Thyroid gland (tissue), 4 donors: ENCODE measurements around the gene CCNK. TPM values are rescaled to one million over a fixed set of nuclear protein-coding genes. Genes with fewer than 3 reads are reported as not detected.

ENCODE experiments used
- DNase-seq, 2 donors: peaks; one replicate each; pipeline ENCODE4 v3.0.0-alpha.2; 2019
- H3K27ac ChIP-seq, 3 donors: fragments of 200-600 bp; sonication (generic); 1 replicate in 2 of 3; 2 replicates in 1 of 3; pipeline ENCODE4 v1.5.1; 2016 to 2019; ENCODE audit warnings: mild to moderate bottlenecking in 1 of 3, moderate library complexity in 1 of 3
- H3K27me3 ChIP-seq: fragments of 200-600 bp; sonication (generic); one replicate; pipeline ENCODE4 v1.5.1; 2019
- H3K36me3 ChIP-seq, 2 donors: fragments of 200-600 bp; sonication (generic); one replicate each; pipeline ENCODE4 v1.5.1; 2016 to 2019
- H3K4me1 ChIP-seq, 2 donors: fragments of 200-600 bp; sonication (generic); one replicate each; pipeline ENCODE4 v1.5.1; 2017 to 2019
- H3K4me3 ChIP-seq, 3 donors: fragments of 200-600 bp; sonication (generic); replicated peaks in 1 of 3; 1 replicate in 2 of 3; 2 replicates in 1 of 3; pipeline ENCODE4 v1.5.1; 2016; ENCODE audit warnings: mild to moderate bottlenecking in 1 of 3
- H3K9me3 ChIP-seq: fragments of 200-600 bp; sonication (generic); one replicate; pipeline ENCODE4 v1.5.1; 2017
- POLR2A ChIP-seq, 2 donors: fragments of 450-650 bp; IDR thresholded peaks; one replicate each; pipeline ENCODE4 v1.6.1; 2017; ENCODE audit warnings: antibody characterized with exemption in 2 of 2, mild to moderate bottlenecking in 2 of 2, moderate library complexity in 1 of 2
- WGBS, 2 donors: methylation state at CpG; one replicate each; pipeline ENCODE4 v1.1.5; 2017; 5-methylcytosine and 5-hydroxymethylcytosine counted together
- intact Hi-C: fragments of 100-400 bp; cut with DNase I; formaldehyde crosslinking; loops from one replicate; pipeline ENCODE4 v1.15.1; 2023
- total RNA-seq, 4 donors: library from RNA; depleted of rRNA; stranded (reverse); fragments of >200 nt; gene quantifications; one replicate each; pipeline ENCODE4 v1.2.3, GENCODE V29; 2016
- TF ChIP-seq, protein P1 (sequence below), 6 experiments: fragments of 200-600 bp in 3 of 6; fragments of 450-650 bp in 3 of 6; sonication (generic) in 3 of 6; IDR thresholded peaks; one replicate each; pipeline ENCODE4 v1.5.1; 2016 to 2019; ENCODE audit warnings: antibody characterized with exemption in 6 of 6, mild to moderate bottlenecking in 2 of 6, inconsistent platforms in 1 of 6, moderate library complexity in 1 of 6

The CCNK gene
- total RNA-seq, 4 donors from 2014 or later, result 14.4 to 36.9 (median 24.4) TPM

DNA sequence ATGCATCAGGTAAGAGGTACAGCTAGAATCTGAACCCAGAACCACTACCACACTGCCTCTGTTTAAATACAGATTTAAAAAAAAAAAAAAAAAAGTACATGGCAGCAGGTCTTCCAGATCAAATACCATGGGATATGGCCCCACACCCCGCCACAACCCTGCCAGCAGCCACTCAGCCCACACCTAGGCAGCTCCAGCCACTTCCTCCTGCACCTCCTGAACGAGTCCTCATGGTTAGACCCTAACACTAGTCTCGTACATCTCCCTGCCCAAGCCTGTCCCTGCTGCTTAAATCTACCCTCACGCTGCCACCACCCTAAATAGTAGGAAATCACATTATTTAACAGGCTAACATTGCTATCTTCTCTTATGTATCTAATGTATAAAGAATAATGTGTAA, 13.1 kb upstream of the CCNK start:
- Histone ChIP-seq H3K27me3 (no peaks in the 10 kb centered on the region), H3K36me3 (peaks cover 8 to 10% of the 10 kb centered on the region in 2 donors), H3K4me3 (no peak overlapping the region), H3K9me3 (no peaks in the 10 kb centered on the region), H3K4me1 (peaks cover 13 to 14% of the 10 kb centered on the region in 2 donors), H3K27ac (no peak overlapping the region)
- TF ChIP-seq, protein P1, sequence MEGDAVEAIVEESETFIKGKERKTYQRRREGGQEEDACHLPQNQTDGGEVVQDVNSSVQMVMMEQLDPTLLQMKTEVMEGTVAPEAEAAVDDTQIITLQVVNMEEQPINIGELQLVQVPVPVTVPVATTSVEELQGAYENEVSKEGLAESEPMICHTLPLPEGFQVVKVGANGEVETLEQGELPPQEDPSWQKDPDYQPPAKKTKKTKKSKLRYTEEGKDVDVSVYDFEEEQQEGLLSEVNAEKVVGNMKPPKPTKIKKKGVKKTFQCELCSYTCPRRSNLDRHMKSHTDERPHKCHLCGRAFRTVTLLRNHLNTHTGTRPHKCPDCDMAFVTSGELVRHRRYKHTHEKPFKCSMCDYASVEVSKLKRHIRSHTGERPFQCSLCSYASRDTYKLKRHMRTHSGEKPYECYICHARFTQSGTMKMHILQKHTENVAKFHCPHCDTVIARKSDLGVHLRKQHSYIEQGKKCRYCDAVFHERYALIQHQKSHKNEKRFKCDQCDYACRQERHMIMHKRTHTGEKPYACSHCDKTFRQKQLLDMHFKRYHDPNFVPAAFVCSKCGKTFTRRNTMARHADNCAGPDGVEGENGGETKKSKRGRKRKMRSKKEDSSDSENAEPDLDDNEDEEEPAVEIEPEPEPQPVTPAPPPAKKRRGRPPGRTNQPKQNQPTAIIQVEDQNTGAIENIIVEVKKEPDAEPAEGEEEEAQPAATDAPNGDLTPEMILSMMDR (IDR thresholded peaks at IDR 0.05), result no peak
- DNase-seq, result no peak
- intact Hi-C loops, result no loop called here
- 77 to 79% methylated on average over 4 of the region's 4 CpGs for WGBS, 2 donors

DNA sequence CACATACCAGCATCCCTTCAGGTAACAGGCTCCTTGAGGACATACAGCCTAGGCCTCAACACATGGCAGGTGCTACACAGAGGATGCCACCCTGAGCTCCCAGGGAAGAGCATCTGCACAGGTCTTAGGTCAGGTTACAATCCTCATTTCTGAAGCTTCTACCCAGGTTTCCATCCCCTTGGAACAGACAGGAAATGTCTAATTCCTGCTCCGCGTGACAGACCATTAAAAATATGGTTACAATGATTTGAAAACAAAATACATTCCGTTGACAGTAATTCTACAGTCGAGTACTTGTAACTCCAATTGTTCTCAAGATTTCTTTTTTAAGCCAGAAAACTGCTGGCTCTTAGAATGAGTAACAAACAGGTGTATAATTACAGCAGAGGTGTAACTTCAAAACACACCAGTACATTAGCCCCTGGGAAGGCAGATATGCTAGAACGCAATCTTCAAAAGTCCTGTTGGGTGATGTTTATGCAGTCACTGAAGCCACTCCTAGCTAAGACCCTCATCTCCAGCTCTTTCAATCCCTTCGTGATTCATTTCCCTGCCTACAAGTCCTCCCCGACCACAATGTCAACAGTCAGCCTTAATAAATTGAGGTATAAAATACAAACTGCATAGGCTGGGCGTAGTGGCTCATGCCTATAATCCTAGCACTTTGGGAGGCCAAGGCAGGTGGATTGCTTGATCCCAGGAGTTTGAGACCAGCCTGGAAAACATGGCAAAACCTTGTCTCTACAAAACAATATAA, 12.2 kb upstream of the CCNK start:
- intact Hi-C loops, result no loop called here
- TF ChIP-seq, protein P1 (IDR thresholded peaks at IDR 0.05), result no peak
- TF ChIP-seq POLR2A (IDR thresholded peaks at IDR 0.05), result no peak
- Histone ChIP-seq H3K27ac (no peak overlapping the region), H3K4me1 (peaks cover 13 to 14% of the 10 kb centered on the region in 2 donors), H3K36me3 (peaks cover under 1 to 4% of the 10 kb centered on the region in 2 donors), H3K27me3 (no peaks in the 10 kb centered on the region), H3K9me3 (no peaks in the 10 kb centered on the region), H3K4me3 (no peak overlapping the region)
- WGBS, 2 donors, result 68 to 76% methylated on average over 8 of the region's 8 CpGs
- no peak for DNase-seq

DNA sequence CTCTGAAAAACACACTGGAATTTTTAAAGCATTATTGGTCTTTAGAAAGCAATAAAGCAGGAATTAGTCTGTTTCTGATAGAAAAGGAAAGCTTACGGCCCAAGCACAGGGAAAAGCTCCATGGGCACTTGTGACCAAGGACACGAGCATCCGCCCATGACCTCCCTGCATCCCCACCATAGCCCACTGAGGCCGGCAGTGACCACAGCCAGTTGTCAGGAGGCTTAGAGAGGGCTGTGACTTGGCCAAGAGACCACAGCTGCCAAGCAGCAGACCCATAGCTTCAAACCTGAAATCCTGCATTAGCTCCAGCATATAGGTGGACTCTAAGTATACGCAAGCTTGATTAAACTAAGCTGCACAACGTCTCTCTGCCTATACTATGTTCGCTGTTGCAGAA, 9.5 kb upstream of the CCNK start:
- no peak for DNase-seq
- H3K36me3 ChIP-seq, result no peaks in the 10 kb centered on the region
- intact Hi-C loops, result no loop called here
- H3K4me1 ChIP-seq, result peaks cover 22% of the 10 kb centered on the region in 2 donors
- 86 to 89% methylated on average over 7 of the region's 7 CpGs for WGBS, 2 donors
- H3K27ac ChIP-seq, result no peak overlapping the region
- H3K27me3 ChIP-seq, result no peaks in the 10 kb centered on the region
- H3K4me3 ChIP-seq, result no peak overlapping the region
- H3K9me3 ChIP-seq, result no peaks in the 10 kb centered on the region
- TF ChIP-seq POLR2A (IDR thresholded peaks at IDR 0.05), result no peak
- TF ChIP-seq, protein P1 (IDR thresholded peaks at IDR 0.05), result no peak

DNA sequence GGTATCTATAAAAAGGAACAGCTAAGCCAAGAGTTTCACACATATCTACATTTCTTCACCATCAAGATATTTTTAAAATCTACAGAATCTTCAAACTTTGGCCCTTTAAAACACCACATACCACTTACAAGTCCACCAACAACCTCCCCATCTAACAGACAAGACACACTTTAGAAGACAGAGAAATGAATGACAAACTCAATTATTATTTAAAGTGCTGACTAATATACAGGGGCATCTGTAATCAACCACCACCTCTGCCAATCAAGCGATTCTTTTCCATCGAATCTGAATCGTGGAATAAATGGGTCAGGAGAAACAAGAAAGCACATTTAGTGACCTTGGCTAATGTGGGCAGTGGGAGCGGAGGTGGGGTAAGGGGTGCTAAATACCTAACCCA, 8.3 kb upstream of the CCNK start:
- DNase-seq, result no peak
- Histone ChIP-seq H3K4me3 (no peak overlapping the region), H3K9me3 (no peaks in the 10 kb centered on the region), H3K27ac (no peak overlapping the region), H3K27me3 (no peaks in the 10 kb centered on the region), H3K36me3 (no peaks in the 10 kb centered on the region), H3K4me1 (peaks cover 17 to 18% of the 10 kb centered on the region in 2 donors)
- TF ChIP-seq POLR2A (IDR thresholded peaks at IDR 0.05), result no peak
- TF ChIP-seq, protein P1 (IDR thresholded peaks at IDR 0.05), result no peak
- intact Hi-C loops, result no loop called here
- WGBS, 2 donors, result 89 to 91% methylated on average over 4 of the region's 4 CpGs

DNA sequence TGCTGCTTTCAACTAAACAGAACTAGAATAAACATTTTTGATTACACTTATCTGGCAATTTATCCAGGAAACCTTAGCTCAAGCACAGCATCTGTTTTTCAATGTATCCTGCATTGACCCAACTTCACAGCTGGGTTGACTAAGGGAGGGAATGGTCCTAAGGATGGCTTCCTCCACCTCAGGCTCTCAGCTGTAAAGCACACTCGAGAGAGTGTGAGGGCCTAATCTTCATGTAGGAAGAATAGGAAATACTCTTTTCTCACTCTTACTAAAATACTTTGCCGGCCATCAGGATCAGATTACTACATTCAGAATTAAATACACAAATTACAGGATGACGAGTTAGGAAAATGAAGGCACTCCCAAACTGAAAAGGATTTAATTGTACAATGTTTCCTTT, 7.8 kb upstream of the CCNK start:
- intact Hi-C loops, result no loop called here
- peaks cover 17 to 20% of the 10 kb centered on the region in 2 donors for H3K4me1 ChIP-seq
- no peaks in the 10 kb centered on the region for H3K27me3 ChIP-seq
- 81 to 82% methylated on average over 3 of the region's 3 CpGs for WGBS, 2 donors
- no peak for DNase-seq
- H3K36me3 ChIP-seq, result no peaks in the 10 kb centered on the region
- H3K9me3 ChIP-seq, result no peaks in the 10 kb centered on the region
- TF ChIP-seq POLR2A (IDR thresholded peaks at IDR 0.05), result no peak
- TF ChIP-seq, protein P1 (IDR thresholded peaks at IDR 0.05), result no peak
- no peak overlapping the region for H3K4me3 ChIP-seq
- H3K27ac ChIP-seq, result no peak overlapping the region
